GM18520 (cell line): ENCODE data around the gene JAK2.
"Not testable (repeated sequence)": the region's sequence is repeated elsewhere in the genome, so short reads cannot be mapped to it uniquely, and the experiment has no call there.

Source experiments
- ATAC-seq: cut with Tn5 transposase; IDR thresholded peaks from one replicate; pipeline ENCODE4 v1.9.1; 2021; ENCODE audit not compliant: unreplicated experiment

JAK2 gene

DNA sequence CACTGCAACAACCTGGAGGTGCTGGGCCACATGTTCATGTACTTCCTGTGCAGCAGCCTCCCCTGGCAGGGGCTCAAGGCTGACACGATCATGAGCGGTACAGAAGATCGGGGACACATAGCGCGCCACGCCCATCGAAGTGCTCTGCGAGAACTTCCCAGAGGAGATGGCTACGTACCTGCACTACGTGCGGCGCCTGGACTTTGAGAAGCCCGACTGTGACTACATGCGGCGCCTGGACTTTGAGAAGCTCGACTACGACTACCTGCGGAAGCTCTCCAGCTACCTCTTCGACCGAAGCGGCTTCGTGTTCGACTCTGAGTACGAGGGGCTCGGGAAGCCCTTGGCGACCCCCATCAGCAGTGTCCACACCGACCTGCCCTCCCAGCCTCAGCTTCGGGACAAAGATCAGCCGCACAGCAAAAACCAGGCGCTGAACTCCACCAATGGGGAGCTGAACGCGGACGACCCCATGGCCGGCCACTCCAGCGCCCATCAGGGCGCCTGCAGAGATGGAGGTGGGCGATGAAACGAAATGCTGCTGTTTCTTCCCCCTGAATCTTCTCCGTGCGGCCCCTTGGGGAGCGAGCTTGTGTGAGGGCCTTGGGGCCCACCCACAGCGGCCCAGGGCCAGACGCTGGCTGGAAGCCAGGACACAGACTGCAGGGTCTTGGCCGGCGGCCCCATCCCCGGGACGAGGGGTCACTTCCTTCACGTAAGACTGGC lies 56.5 kb downstream of the JAK2 start:
- ATAC-seq, result no peak

DNA sequence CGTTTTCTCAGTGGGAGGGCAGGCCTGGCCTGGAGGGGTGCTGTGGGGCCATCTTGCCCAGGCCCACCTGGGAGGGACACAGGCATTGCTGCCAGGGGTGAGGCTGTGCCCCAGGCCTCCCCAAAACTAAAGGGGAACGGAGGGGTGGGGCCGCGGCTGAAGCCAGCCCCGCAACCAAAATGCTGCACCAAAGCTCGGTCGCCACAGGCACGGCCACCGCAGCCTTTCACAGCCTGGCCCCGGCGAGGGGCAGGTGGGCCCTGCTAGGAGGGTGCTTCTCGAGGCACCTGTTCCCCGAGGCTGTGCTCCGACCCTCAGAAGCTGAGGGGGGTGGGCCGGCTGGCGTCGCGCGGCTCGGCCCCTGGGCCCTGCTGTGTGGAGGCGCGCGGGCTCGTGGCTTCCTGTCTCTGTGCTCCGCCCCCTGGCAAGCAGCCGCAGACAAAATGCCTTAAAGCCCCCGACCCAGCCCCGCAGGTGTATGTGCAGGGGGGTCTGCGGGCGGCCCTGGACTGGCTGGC lies 57.6 kb downstream of the JAK2 start:
- ATAC-seq, result no peak

DNA sequence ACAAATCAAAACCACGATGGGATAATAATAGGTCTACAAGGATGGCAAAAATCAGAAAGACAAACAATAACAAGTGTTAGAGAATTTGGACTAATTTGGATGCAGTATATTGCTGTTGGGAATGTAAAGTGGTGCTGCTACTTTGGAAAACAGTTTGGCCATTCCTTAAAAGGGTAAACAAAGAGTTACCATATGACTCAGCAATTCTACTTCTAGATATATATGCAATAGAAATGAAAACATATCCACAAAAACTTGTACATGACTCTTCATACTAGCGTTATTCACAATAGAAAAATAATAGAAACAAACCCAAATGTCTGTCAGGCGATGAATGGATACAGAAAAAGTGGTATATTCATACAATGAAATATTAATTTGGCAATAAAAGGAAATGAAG lies 58.3 kb downstream of the JAK2 start:
- ATAC-seq, result no peak

DNA sequence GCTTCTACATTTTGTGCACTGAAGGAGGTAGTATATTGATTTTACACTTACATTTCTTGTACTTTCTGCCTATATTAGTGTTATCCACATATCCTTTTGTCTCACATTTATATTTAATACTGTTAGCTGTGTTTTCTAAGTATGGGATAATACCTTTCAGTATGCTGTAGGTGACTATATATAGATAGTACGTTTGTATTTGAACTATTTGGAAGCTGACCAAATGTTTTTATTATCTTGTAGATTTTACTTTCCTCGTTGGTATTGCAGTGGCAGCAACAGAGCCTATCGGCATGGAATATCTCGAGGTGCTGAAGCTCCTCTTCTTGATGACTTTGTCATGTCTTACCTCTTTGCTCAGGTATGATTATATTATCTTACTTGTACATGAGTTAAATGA lies 59.1 kb downstream of the JAK2 start:
- no peak for ATAC-seq

DNA sequence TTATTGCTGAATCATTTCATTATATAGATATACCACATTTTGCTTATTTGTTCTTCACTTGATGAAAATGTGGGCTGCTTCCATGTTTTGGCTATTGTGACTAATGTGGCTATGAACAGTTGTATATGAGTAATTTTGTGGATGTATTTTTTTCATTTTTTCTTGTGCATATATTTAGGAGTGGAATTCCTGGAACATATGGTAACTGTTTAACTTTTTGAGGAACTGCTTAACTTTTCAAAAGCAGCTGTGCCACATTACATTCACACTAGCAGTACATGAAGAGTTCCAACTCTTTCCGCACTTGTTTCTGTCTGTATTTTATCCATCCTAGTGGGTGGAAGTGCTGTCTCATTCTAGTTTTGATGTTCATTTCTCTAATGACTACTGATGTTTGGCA lies 67.8 kb downstream of the JAK2 start:
- ATAC-seq, result no peak

DNA sequence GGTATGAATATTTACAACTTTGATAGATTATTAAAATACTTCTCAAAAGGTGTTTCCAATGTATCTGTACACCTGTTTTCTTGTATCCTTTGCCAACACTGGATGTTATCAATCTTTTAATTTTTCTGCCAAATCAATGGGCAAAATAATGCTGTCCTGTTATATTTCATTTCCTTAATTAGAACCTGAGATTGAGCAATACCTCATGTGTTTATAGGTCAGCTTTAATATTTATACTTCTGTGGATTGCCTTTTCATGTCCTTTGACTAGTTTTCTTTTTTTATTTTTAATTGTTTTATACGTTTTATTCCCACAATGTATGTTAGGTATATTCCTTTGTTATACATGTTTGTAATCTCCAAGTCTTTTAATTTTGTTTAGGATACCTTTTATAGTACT lies 77.6 kb downstream of the JAK2 start:
- ATAC-seq, result no peak

DNA sequence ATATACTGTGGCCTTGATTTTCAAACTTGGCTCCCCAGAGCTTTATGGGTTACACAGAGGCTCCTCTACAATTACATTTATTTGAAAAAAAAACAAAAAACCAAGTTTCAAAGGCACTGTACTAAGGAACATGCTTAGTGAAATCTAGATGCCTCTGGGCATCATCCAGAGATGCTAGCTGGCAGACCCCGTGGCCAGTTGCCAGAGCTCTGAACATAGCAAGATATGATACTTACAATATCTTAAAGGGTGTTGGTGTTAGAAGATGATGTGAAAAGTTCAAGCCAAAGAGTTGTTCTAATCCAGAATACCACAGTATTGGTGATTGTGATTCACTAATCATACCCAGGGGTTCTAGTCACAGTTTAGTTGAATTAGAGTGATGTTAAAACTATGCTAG lies 87.8 kb downstream of the JAK2 start:
- no peak for ATAC-seq

DNA sequence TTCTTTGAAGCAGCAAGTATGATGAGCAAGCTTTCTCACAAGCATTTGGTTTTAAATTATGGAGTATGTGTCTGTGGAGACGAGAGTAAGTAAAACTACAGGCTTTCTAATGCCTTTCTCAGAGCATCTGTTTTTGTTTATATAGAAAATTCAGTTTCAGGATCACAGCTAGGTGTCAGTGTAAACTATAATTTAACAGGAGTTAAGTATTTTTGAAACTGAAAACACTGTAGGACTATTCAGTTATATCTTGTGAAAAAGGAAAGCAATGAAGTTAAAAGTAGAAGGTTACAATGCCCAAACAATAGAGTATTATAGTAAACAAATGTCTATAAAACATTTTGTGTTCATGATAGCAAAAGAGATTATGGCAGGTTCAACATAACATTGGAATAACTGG lies 88.6 kb downstream of the JAK2 start:
- no peak for ATAC-seq

DNA sequence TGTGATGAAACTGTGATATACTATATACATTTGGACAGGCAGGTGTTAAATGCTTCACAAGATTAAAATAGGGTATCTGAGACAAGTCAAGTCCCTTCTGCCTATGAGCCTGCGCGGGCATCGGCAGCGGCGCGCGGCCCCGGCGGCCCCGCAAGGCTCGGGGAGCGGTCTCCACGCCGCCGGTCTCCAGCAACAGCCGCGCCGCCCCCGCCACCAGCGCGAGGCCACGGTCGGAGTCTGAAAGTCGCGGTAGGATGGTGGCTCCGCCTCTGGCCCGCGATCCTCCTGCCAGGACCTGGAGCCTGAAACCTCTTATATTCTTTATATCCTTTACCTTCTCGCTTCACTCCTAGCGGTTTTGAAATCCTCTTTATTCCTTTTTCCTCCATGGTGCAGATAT lies 100.9 kb downstream of the JAK2 start:
- ATAC-seq, result no peak

DNA sequence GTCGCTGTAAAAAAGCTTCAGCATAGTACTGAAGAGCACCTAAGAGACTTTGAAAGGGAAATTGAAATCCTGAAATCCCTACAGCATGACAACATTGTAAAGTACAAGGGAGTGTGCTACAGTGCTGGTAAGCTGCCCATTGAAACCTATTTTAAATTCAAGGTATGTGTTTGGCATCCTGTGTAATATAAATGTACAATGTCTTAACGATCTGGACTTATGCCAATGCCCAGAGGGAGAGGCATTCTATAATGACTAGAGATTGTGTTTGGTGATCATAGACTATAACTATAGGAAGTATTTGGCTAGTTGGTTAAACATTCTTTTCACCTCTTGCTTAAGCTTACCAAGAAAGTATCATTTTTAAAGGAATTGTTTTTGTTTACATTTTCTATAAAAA lies 104.7 kb downstream of the JAK2 start:
- no peak for ATAC-seq

DNA sequence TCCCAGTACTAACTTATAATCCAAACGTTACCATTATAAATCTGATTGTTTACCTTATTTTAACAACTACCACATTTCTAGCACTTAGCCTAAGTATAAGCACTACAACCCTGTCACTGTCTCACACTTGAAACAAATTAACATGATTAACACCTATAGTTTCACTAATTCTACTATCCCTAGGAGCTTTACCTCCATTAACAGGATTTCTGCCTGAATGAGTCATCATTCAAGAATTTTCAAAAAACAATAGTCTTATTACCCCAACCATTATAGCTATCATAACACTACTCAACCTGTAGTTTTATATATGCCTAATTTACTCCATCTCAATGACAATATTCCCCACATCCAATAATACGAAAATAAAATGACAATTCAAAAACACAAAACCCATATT lies 110.7 kb downstream of the JAK2 start:
- ATAC-seq, result no peak

DNA sequence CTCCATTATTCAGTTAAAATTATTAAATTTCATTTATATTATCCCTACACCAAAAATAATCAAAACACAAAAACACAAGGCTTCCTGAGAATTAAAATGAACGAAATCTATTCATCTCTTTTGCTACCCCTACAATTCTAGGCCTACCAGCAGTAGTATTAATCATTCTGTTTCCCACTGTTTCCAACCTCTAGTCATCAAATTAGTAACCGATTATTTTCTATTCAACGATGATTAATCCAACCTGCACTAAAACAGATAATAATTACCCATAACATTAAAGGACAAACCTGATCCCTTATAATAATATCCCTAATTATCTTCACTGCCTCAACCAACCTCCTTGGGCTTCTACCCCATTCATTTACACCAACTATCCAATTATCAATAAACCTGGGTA lies 114.4 kb downstream of the JAK2 start:
- ATAC-seq, result no peak

DNA sequence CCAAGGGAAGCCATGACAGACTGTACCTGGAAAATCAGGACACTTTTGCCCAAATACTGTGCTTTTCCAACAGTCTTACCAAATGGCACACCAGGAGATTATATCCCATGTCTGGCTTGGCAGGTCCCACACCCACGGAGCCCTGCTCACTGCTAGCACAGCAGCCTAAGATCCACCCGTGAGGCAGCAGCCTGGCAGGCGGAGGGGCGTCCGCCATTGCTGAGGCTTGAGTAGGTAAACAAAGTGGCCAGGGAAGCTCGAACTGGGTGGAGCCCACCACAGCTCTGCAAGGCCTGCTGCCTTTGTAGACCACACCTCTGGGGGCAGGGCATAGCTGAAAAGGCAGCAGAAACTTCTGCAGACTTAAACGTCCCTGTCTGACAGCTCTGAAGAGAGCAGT lies 116.1 kb downstream of the JAK2 start:
- not testable (repeated sequence) for ATAC-seq

DNA sequence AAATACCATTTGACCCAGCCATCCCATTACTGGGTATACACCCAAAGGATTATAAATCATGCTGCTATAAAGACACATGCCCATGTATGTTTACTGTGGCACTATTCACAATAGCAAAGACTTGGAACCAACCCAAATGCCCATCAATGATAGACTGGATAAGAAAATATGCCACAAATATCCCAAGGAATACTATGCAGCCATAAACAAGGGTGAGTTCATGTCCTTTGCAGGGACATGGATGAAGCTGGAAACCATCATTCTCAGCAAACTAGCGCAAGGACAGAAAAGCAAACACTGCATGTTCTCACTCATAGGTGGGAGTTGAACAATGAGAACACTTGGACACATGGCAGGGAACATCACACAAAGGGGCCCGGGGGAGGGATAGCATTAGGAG lies 121.4 kb downstream of the JAK2 start:
- ATAC-seq, result not testable (repeated sequence)

DNA sequence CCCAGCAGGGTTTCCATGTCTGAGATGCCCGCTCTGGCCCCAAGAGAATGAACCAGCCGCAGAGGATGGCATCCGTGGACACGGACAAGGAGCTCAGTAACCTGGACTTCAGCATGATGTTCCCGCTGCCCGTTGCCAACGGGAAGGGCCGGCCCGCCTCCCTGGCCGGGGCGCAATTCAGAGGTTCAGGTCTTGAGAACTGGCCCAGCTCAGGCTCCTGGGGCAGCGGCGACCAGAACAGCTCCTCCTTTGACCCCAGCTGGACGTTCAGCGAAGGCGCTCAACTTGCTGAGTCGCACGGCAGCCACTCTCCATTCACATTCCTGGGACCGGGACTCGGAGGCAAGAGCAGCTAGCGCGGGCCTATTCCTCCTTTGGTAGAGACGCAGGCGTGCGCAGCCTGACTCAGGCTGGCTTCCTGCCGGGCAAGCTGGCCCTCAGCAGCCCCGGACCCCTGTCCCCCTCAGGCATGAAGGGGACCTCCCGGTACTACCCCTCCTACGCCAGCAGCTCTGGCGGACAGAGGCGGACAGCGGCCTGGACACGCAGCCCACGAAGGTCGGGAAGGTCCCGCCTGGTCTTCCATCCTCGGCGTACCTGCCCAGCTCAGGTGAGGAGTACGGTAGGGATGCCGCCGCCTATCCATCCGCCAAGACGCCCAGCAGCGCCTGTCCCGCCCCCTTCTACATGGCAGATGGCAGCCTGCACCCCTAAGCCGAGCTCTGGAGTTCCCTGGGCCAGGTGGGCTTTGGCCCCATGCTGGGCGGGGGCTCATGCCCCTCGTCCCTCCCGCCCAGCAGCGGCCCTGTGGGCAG lies 126.0 kb downstream of the JAK2 start:
- no peak for ATAC-seq

DNA sequence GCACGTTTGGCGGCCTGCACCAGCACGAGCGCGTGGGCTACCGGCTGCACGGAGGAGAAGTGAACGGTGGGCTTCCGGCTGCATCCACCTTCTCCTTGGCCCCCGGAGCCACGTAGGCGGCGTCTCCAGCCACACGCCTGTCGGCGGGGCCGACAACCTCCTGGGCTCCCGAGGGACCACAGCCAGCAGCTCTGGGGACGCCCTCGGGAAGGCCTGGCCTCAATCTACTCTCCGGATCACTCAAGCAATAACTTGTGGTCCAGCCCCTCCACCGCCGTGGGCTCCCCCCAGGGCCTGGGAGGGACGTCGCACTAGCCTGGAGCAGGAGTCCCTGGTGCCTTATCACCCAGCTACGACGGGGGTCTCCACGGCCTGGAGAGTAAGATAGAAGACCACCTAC lies 126.6 kb downstream of the JAK2 start:
- no peak for ATAC-seq

DNA sequence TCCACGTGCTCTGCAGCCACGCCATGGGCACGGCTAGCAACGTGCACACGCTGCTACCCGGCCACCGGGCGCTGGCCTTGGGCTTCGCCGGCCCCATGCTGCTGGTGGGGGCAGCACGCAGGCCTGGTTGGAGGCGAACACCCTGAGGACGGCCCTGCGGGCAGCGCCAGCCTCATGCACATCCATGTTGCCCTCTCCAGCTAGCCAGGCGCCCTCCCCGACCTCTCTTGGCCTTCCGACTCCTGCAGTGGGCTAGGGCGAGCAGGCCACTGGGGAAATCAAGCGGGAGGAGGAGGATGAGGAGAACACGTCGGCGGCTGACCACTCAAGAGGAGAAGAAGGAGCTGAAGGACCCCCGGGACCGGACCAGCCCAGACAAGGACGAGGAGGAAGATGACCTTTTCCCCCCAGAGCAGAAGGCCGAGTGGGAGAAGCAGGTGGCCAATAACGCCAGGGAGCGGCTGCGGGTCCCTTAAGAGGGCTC lies 127.1 kb downstream of the JAK2 start:
- no peak for ATAC-seq

DNA sequence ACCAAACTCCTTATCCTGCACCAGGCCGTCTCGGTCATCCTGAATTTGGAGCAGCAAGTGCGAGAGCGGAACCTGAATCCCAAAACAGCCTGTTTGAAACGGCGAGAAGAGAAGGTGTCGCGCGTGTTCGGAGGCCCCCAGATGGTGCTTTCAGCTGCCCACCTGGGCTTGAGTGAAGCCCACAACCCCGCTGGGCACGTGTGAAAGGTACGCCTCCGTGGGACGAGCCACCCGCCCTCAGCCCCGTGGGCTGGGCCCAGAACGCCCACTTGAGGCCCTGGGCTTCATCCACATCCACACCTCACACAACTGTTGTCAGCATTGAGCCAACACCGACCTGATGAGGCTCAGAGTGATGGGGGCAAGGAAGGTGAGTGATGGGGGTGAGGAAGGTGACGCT lies 127.6 kb downstream of the JAK2 start:
- no peak for ATAC-seq

DNA sequence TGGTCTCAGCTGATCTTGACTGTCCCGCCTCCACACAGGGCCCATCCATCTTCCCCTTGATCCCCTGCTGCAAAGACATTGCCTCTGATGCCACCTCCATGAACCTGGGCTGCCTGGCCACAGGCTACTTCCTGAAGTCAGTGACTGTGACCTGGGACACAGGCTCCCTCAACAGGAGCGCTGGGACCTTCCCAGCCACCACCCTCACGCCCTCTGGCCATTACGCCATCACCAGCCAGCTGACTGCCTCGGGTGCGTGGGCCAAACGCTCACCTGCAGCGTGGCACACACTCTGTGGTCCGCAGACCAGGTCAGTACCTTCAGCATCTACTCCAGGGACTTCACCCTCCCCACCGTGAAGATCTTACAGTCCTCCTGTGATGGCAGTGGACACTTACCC lies 128.5 kb downstream of the JAK2 start:
- ATAC-seq, result no peak

DNA sequence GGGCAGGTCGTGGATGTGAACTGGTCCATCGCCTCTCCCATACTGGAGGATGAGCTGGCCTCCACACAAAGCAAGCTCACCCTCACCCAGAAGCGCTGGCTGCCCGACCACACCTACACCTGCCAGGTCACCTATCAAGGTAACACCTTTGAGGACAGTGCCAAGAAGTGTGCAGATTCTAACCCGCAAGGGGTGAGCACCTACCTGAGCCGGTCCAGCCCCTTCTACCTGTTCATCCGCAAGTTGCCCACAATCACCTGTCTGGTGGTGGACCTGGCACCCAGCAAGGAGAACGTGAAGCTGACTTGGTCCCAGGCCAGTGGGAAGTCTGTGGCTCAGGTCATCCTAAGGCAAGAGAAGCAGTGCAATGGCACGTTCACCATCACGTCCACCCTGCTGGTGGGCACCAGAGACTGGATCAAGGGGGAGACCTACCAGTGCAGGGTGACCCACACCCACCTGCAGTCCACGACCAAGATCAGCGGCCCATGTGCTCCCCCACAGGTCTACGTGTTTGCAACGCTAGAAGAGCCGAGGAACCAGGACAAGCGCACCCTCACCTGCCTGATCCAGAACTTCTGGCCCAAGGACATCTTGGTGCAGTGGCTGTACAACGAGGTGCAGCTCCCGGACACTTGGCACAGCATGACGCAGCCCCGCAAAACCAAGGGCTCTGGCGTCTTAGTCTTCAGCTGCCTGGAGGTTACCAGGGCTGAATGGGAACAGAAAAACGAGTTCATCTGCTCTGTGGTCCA lies 129.1 kb downstream of the JAK2 start:
- ATAC-seq, result no peak

DNA sequence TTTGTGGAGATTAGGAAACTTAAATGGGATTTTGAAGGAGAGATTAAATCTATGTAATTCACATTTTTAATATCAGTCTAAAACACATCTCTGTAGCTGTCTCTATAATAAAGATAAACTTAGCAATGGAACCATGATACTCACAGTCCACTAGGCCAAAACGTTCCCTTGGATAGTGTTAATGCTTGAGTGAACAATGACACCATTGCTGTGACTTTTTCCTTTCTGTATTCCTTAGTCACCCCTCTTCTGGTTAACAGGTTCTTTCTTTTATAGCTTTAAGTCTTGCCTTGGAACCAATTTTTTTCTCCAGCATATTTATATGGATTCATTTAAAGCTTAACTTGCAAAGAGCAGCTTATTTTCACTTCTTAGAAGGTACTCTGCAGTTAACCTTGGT lies 137.0 kb downstream of the JAK2 start:
- no peak for ATAC-seq

DNA sequence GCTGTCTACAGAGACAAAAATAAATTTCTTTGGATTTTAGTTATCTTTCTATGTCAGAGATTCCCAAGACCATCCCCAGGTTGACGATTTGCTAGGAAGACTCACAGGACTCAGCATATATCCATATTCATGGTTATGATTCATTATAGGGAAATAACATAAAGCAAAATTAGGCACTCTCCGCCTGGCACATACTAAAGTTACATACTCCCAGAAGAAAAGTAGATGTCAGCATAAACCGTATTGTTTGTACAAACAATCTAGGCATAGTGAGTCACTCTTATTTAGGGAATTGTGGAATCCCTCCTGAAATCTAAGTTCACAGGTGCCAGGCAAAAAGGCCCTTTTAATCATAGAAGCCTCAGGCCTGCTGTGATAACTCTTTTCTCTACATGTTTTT lies 137.4 kb downstream of the JAK2 start:
- no peak for ATAC-seq
